ENCODE measurements around the gene RPL27.
A peak's percentile ranks its signal among the peaks of the same experiment; 100 is the strongest.
"Not testable (repeated sequence)": the region's sequence is repeated elsewhere in the genome, so short reads cannot be mapped to it uniquely, and the experiment has no call there.

RPL27 gene

DNA sequence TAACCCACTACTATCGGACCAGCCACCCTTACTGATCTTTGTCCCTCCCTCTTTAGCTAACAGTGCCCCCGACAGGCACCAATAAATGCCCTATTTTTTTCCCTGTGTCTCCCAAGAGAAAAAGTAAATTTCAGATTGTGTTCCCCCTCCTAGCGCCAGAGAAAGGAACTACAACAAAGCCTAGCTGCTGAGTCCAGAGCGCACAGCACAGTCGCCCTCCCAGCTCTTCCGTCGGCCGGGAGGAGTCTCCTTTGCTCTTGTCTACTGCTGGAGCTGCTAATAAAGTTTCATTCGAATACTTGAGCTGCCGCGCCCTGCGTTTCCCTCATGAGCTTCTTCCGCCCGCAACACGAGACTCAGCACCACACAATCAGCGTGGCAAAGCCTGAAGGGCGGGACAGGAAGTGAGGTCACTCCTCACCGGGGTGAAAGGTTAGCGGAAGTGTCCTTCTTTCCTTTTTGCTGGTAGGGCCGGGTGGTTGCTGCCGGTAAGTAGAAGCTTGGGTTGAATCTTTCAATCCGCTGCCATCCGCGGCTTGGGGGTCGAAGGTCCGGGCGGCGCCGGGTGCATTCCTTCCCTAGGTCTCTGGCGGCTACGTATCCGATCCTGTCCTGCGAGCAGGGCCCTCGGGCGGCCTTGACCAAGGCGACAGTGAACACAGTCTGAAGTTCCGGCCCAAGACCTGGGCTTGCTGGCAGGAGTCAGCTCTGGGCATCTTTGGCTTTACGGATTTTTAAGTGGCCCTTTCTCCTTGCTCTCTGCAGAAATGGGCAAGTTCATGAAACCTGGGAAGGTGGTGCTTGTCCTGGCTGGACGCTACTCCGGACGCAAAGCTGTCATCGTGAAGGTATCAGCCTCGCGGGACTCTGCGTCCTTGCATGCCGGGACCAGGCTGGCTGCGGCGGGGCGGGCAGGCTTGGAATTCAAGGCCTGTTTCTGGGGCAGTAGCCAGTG, at the start of gene RPL27:
TSS of gene RPL27 (plus strand) at position 436 of the 955 bp plus-strand sequence. CDS start at position 768, 332 bp downstream.
- peak; percentile 94 for DNase-seq (ENCODE audit: extremely low read depth in 1 of 2, low read depth in 1 of 2)

DNA sequence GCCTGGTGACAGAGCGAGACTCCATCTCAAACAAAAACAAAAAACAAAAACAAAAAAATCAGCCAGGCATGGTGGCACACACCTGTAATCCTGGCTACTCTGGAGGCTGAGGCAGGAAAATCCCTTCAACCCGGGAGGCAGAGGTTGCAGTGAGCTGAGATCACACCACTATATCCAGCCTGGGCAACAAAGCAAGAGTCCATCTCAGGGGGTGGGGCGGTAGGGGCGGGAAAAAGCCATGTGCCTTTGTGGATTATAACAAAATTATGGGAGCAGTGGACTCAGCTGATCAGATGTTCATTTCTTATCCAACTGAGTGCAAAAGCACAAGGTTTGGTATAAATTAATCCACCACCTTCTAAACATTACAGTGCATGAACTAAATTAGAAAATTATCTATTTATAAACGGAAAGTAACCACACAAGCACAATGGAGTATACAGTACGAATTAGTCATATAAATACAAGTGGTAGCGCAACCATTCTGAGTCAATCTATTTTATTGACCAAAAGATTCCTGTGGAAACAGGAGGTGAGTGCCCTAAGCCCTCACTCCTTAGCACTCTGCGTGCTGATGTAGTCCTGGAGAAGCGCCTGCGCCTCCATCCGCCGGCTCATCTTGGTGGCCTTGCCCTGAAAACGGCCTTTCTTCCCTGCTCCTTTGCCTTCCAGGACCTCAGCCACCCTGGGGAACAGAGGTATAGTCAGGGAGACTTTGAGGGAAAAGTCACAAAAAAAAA, 48.0 kb upstream of the RPL27 start:
- DNase-seq (ENCODE audit: extremely low read depth in 1 of 2, low read depth in 1 of 2) = no peak

DNA sequence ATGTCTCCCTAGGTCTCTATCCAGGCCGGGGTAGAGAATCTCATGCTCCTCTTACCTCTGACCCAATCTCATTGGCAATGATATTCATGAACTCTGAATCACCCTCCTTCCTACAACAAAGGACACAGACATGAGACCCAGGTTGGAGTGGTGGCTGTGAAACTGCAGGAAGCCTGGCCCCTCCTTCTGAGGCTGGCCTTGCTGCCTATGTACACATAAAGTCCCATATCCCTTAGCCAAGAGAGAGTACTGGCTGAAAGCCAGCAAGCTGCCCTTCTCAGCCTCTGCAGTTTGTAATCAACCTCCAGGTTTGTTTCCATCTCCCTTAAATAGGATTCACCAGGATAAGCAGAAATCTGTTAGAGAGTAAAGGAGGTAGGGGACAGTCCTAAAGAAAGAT, 44.5 kb upstream of the RPL27 start:
- DNase-seq (ENCODE audit: extremely low read depth in 1 of 2, low read depth in 1 of 2) = no peak

DNA sequence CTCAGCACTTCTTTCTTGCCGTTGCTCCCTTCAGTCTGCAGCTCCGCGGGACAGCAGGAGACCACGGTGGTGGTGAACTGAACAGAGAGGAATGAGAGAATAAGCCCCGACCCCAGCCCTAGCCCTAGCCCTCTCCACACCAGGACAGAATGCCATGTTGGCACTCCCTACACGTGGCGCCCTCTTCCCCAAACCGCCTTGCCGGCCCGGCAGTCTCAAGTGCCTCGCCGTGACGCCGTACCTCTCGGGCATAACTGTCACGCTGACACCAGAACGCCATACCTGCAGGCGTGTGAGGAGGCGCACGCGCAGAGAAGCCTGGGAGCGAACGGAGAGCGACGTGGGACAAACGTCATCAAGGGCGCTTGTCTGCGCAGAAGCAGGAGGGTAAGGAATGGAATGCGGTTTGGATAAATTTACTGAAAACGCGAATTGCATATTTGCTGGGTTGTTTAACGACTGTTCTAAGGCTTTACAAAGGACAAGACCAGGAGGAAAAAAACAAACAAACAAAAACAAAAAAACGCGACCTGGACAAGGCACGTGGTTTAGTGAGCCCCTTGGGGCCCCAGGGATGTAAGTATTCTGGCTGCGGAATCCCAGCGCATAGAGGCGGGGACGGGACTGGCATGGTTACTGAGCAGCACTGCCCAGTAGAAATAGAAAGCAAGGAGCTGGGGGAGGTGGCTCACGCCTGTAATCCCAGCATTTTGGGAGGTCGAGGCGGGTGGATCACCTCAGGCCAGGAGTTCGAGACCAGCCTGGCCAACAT, 33.9 kb upstream of the RPL27 start, which contains the start of gene AARSD1:
TSS of gene AARSD1 (minus strand) at position 294 of the 772 bp plus-strand sequence. CDS start at position 280, 14 bp downstream.
- DNase-seq (ENCODE audit: extremely low read depth in 1 of 2, low read depth in 1 of 2) = peak; percentile 73 to 77

- DNase-seq (ENCODE audit: extremely low read depth in 1 of 2, low read depth in 1 of 2) = no peak
Observed at GRCh38 chr17:42967925-42968324, 30.3 kb upstream of the RPL27 start.

- no peak for DNase-seq (ENCODE audit: extremely low read depth in 1 of 2, low read depth in 1 of 2)
Observed at GRCh38 chr17:42969001-42969581, 29.1 kb upstream of the RPL27 start.

GRCh38 chr17:42971589-42971988, 26.6 kb upstream of the RPL27 start:
- no peak for DNase-seq (ENCODE audit: extremely low read depth in 1 of 2, low read depth in 1 of 2)

DNA sequence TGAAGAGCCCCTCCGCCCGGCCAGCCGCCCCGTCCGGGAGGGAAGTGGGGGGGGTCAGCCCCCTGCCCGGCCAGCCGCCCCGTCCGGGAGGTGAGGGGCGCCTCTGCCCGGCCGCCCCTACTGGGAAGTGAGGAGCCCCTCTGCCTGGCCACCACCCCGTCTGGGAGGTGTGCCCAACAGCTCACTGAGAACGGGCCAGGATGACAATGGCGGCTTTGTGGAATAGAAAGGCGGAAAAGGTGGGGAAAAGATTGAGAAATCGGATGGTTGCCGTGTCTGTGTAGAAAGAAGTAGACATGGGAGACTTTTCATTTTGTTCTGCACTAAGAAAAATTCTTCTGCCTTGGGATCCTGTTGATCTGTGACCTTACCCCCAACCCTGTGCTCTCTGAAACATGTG, 24.9 kb upstream of the RPL27 start:
- not testable (repeated sequence) for DNase-seq (ENCODE audit: extremely low read depth in 1 of 2, low read depth in 1 of 2)

GRCh38 chr17:42975265-42975664, 23.0 kb upstream of the RPL27 start:
- no peak for DNase-seq (ENCODE audit: extremely low read depth in 1 of 2, low read depth in 1 of 2)

DNA sequence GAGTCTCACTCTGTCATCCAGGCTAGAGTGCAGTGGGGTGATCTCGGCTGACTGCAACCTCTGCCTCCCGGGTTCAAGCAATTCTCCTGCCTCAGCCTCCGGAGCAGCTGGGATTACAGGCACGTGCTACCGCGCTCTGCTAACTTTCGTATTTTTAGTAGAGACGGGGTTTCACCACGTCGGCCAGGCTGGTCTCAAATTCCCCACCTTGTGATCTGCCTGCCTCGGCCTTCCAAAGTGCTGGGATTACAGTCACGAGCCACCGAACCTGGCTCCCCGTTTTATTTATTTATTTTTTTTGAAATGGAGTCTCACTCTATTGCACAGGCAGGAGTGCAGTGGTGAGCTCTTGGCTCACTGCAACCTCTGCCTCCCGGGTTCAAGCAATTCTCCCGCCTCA, 22.5 kb upstream of the RPL27 start:
- not testable (repeated sequence) for DNase-seq (ENCODE audit: extremely low read depth in 1 of 2, low read depth in 1 of 2)

DNA sequence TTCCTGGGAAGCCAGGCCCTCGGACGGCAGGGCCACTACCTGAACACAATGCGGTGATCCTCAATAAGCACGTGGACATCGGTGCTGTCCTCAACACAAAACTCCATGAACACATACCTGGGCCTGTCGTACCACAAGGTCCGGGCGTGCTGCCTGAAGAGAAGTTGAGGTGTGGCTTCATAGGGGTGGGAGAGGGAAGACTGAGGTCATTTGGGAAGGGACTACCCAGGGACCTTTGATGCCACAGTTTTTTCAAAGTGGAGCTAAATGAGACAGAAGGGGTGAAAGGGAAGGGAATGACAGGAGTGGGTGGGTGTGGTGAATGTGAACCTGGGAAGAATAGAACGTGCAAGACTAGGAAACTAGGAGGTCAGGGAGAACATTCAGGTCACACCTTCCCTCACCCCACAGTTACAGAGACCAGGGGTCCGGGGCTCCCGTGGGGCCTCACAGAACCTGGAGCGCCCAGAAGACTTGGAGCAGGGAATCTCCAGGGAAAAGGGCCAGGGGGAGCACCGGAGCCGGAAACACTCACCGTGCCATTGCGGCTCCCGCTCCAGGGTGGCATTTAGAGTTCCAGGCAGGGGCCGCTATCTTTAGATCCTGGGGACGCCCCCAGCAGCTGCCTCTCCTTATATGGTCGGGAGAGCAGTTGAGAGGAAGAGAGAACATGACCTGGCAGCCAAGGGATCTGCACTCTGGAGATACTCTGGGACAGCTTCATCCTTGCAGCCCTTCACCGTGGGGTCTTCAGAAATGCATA, 18.5 kb upstream of the RPL27 start, which contains the start of gene PTGES3L:
TSS of gene PTGES3L (minus strand) at position 570 of the 763 bp plus-strand sequence. CDS start at position 543, 27 bp downstream.
- DNase-seq (ENCODE audit: extremely low read depth in 1 of 2, low read depth in 1 of 2) = no peak

DNA sequence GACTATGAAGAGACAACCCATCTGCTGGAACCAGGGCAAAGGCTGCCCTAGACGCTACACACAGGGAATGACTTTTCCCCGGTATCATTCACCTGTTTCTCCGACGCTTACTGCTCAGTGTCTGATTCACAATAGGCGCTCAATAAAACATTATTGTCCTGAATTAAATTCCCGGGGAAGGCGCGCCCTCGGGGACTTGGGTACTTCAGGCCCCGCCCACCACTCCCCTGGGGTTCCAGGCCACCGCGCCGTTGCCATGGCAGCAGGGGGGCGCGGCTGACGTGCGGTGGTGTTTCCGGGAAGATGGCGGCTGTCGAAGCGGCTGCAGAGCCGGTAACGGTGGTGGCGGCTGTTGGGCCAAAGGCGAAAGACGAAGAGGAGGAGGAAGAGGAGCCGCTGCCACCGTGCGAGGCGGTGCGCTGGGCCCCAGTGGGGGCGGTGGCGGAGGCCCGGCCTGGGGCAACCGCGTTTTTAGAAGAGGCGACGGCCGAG, 17.9 kb upstream of the RPL27 start, which contains the start of gene RUNDC1:
TSS of gene RUNDC1 (plus strand) at position 292 of the 492 bp plus-strand sequence. CDS start at position 304, 12 bp downstream.
- peak; percentile 71 to 89 for DNase-seq (ENCODE audit: extremely low read depth in 1 of 2, low read depth in 1 of 2)

GRCh38 chr17:42980766-42981397, 17.3 kb upstream of the RPL27 start:
- DNase-seq (ENCODE audit: extremely low read depth in 1 of 2, low read depth in 1 of 2) = peak in 1 of 2 donors; percentile 30

- no peak for DNase-seq (ENCODE audit: extremely low read depth in 1 of 2, low read depth in 1 of 2)
Observed at GRCh38 chr17:42982266-42982665, 16.0 kb upstream of the RPL27 start.

DNA sequence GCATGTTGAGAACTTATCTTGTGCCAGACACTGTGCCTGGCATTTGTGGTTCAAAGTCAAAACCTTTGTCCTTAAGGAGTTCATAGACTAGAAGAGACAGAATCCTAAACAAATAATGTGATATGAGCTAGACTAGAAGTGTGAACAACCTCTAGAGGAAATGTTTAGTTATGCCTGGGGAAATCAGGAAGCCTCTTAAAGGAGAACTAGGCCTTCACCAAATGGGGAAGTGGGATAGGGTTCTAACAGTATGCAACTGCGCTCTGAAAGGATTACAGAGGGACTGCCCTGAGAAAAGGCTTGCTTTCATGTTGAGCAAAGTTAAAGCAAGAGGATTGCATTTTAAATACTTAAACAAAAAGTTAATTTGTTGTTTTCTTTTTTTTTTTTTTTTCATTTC, 13.0 kb upstream of the RPL27 start:
- DNase-seq (ENCODE audit: extremely low read depth in 1 of 2, low read depth in 1 of 2) = no peak

DNA sequence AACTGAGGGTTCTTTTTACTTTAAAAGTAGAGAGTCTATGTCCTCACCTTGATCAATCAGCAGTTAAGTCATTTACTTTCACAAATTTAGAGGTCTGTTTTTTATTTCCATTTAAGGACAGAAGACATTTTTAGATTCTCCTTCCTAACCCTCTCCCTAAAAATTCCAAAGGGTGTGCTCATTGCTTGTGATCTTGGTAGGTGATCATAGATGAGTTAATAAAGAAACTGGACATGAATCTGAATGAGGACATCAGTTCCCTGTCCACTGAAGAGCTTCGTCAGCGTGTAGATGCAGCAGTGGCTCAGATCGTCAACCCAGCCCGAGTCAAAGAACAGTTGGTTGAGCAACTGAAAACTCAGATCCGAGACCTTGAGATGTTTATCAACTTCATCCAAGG, 9.1 kb upstream of the RPL27 start:
- DNase-seq (ENCODE audit: extremely low read depth in 1 of 2, low read depth in 1 of 2) = no peak

DNA sequence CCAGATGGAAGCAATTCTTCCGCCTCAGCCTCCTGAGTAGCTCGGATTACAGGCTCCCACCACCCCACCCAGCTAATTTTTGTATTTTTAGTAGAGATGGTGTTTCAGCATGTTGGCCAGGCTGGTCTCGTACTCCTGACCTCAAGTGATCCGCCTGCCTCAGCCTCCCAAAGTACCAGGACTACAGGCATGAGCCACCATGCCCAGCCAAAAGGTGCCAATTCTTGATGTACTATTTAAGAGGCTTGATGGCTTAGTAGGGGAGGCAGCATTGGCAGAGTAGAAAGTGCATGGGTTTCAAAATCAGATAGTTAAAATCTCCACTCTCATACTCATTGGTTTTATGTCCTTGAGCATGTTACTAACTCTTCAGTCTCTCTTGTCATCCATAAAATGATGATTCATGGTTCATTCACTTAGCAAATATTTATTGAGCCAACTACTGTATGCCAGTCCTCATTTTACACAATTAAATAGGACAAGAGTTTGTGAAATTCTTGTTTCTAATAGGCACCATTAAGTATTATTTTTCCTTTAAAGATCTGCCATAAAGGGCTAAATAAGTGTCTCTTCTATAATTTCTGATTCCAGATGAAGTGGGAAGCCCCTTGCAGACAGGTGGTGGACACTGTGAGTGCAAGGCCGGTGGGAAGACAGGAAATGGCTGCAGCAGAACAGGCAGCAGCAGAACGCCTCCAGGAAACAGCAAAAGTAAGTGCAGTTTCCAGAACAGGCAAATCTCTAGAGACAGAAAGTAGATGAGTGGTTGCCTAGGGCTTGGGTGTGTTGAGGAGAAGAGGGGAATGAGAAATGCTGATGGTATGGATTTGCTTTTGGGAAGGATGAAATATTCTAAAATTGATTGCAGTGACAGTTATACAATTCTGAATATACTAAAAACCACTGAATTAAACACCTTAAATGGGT, 8.2 kb upstream of the RPL27 start:
- no peak for DNase-seq (ENCODE audit: extremely low read depth in 1 of 2, low read depth in 1 of 2)

DNA sequence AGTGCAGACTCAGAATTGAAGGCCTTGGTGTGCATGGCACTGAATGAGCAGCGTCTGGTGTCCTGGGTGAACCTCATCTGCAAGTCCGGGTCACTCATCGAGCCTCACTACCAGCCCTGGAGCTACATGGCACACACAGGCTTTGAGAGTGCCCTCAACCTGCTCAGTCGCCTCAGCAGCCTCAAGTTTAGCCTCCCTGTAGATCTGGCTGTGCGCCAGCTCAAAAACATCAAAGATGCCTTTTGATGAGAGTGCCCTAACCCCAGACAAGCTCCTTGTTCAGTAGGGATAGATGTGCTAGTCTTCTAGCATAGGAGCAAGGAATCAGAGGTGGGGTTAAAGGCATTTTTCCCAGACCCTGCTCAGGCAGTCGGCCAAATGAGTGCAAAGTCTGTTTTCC, 6.7 kb upstream of the RPL27 start:
- DNase-seq (ENCODE audit: extremely low read depth in 1 of 2, low read depth in 1 of 2) = no peak
